ENCODE measurements around the gene BRD1. TPM values are rescaled to one million over a fixed set of nuclear protein-coding genes. Genes with fewer than 3 reads are reported as not detected.
A peak's percentile ranks its signal among the peaks of the same experiment; 100 is the strongest.
"Not testable (repeated sequence)": the region's sequence is repeated elsewhere in the genome, so short reads cannot be mapped to it uniquely, and the experiment has no call there.

Gene BRD1
- total RNA-seq, 1 donor from 2014 or later: 27.7 TPM

DNA sequence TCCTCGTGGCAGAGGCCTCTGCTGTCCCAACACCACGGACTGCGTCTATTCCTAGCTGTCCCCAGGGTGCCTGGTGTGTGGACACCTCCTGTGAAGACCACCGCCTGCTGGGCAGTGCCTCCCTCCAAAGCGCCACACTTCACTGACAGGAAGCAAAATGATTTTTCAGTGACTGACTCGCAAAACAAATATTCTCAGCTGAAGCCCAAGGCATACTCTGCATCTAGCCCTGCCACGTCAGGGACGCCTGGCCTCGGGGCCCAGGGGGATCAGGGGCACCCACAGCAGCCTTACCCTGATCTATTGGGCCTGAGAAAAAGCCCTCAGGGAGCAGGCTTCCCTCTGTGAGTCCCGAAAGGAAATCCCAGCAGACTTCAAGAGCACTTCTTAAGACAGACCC lies 2.2 kb downstream of the BRD1 start:
- Mint-ChIP-seq H3K36me3 (ENCODE audit: low read depth) (peaks cover 20% of the 10 kb centered on the region), H3K4me3 (ENCODE audit: unreplicated experiment) (peak overlapping the region; percentile 86), H3K9me3 (ENCODE audit: low read depth) (peaks cover 8% of the 10 kb centered on the region), H3K27ac (ENCODE audit: unreplicated experiment) (peak overlapping the region; percentile 95), H3K27me3 (ENCODE audit: low read depth) (peaks cover 1% of the 10 kb centered on the region), H3K4me1 (ENCODE audit: low read depth) (peaks cover 29% of the 10 kb centered on the region)
- TF ChIP-seq, protein P1, sequence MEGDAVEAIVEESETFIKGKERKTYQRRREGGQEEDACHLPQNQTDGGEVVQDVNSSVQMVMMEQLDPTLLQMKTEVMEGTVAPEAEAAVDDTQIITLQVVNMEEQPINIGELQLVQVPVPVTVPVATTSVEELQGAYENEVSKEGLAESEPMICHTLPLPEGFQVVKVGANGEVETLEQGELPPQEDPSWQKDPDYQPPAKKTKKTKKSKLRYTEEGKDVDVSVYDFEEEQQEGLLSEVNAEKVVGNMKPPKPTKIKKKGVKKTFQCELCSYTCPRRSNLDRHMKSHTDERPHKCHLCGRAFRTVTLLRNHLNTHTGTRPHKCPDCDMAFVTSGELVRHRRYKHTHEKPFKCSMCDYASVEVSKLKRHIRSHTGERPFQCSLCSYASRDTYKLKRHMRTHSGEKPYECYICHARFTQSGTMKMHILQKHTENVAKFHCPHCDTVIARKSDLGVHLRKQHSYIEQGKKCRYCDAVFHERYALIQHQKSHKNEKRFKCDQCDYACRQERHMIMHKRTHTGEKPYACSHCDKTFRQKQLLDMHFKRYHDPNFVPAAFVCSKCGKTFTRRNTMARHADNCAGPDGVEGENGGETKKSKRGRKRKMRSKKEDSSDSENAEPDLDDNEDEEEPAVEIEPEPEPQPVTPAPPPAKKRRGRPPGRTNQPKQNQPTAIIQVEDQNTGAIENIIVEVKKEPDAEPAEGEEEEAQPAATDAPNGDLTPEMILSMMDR (IDR thresholded peaks at IDR 0.05): no peak
- DNase-seq (ENCODE audit: low spot score): no peak

DNA sequence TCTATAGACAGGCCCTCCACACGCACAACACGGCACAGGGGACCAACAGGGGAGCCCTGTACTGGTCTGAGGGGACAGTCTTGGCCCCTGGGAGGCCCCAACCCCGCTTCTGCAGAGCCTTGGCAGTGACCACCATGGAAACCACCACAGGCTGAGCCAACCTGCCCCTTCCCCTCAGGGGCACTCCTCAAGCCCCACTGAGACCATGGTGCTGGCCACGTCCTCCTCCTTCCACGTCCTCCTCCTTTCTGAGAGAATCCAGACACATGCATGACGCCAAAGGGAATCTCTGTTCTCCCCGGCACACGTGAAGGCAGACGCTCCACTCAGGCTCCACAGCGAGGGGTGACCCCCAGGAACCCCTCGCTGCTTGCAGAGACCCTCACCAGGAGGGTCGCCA lies 2.7 kb downstream of the BRD1 start:
- Mint-ChIP-seq H3K36me3 (ENCODE audit: low read depth) (peaks cover 19% of the 10 kb centered on the region), H3K27me3 (ENCODE audit: low read depth) (peaks cover 1% of the 10 kb centered on the region), H3K9me3 (ENCODE audit: low read depth) (peaks cover 6% of the 10 kb centered on the region), H3K4me3 (ENCODE audit: unreplicated experiment) (peak overlapping the region; percentile 86), H3K4me1 (ENCODE audit: low read depth) (peaks cover 29% of the 10 kb centered on the region), H3K27ac (ENCODE audit: unreplicated experiment) (peak overlapping the region; percentile 95)
- TF ChIP-seq, protein P1 (IDR thresholded peaks at IDR 0.05): no peak
- DNase-seq (ENCODE audit: low spot score): no peak

DNA sequence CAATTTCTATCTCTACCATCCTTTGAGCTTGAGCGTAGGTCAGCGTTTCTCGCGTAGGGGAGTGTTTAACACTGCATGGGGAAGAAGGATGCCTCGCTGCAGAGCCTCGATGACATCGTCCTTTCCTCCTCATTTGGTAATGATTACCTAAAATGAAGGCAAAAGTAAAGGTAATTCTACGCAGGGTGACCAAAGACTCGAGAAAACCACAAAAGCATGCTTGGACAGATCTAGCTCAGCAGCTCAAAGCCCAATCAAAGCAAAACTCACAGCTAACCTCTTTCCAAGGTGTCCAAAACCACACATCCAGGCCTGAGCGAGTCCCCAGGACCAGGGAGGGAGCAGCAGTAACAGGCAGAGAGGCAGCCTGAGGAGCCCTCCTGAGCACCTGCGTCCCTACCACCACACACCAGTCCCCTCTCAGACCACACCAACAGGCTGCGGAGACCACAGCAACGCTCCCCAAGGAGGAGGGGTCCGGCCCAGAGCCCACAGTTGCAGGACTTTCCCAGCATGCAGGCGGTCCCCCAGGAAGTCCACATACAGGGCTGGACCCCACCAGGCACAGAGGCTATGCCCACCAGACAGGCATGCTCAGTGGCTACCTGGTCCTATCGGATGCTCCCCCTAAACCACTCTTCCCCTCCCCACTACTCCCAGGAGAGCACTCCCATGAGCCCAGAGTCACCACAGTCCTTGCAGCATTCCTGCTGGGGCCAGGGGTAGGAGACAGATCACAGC lies 3.3 kb downstream of the BRD1 start:
- TF ChIP-seq, protein P1 (IDR thresholded peaks at IDR 0.05): no peak
- Mint-ChIP-seq H3K36me3 (ENCODE audit: low read depth) (peaks cover 16% of the 10 kb centered on the region), H3K27me3 (ENCODE audit: low read depth) (no peaks in the 10 kb centered on the region), H3K27ac (ENCODE audit: unreplicated experiment) (peak overlapping the region; percentile 95), H3K4me3 (ENCODE audit: unreplicated experiment) (no peak overlapping the region), H3K9me3 (ENCODE audit: low read depth) (peaks cover under 1% of the 10 kb centered on the region), H3K4me1 (ENCODE audit: low read depth) (peaks cover 29% of the 10 kb centered on the region)
- DNase-seq (ENCODE audit: low spot score): no peak

DNA sequence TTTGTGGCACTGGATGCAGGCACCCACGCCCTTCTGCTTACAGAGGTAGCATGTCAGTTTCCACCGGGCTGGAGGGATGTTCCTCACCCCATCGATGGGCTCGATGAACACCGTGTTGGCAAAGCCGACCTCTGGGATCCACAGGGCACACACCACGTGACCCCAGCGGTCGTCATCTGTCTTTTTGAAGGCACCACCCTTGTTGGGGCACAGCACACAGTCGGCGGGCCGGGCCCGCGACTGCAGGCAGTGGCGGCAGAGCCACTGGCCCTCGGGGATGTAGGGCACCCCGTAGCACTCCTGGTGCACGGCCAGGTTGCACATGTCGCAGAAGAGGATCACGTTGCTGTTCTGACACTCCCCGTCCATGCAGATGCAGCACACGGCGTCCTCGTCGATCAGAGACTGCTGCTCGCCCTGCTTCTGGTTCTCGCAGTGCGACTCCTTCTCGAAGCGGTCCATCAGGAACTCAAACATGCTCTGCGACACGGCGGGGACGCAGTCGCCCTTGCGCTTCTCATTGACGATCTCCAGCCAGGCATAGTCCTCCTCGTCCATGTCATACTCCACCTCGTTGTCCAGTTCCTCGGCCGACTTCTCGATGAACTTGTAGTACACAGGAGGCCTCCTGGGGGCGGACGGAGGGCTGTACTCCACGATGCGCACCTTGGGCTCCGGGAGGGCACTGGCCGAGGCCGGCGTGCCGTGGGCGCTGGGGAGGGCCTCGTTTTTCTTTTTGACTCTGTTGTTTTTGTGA lies 4.2 kb downstream of the BRD1 start:
- Mint-ChIP-seq H3K27me3 (ENCODE audit: low read depth) (no peaks in the 10 kb centered on the region), H3K9me3 (ENCODE audit: low read depth) (no peaks in the 10 kb centered on the region), H3K4me3 (ENCODE audit: unreplicated experiment) (no peak overlapping the region), H3K4me1 (ENCODE audit: low read depth) (peaks cover 29% of the 10 kb centered on the region), H3K36me3 (ENCODE audit: low read depth) (peaks cover 19% of the 10 kb centered on the region), H3K27ac (ENCODE audit: unreplicated experiment) (peak overlapping the region; percentile 17)
- no peak for DNase-seq (ENCODE audit: low spot score)
- TF ChIP-seq, protein P1 (IDR thresholded peaks at IDR 0.05): no peak

DNA sequence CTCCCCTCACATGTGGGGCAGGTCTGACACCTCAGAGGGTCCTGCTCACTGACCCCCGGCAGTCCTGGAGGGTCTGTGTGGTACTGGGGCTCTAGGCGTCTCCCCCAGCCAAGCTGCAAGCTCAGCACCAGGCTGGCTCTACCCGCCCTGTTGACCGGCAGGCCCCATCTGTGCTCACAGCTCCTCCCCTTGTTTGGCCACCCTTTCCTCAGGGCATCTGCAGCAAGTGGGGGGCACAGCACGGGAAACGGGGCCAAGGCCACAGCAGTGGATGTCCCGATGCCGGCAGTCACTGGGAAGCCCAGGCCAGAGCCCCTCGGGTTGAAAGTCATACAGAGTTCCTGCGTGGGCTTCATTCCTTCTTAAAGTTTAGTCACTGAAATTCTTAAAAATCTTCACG lies 5.9 kb downstream of the BRD1 start:
- H3K36me3 Mint-ChIP-seq (ENCODE audit: low read depth): peaks cover 29% of the 10 kb centered on the region
- not testable (repeated sequence) for H3K27me3 Mint-ChIP-seq (ENCODE audit: low read depth); H3K27ac Mint-ChIP-seq (ENCODE audit: unreplicated experiment); DNase-seq (ENCODE audit: low spot score); H3K4me3 Mint-ChIP-seq (ENCODE audit: unreplicated experiment); H3K9me3 Mint-ChIP-seq (ENCODE audit: low read depth)
- H3K4me1 Mint-ChIP-seq (ENCODE audit: low read depth): peaks cover 29% of the 10 kb centered on the region

All from chondrocyte (in vitro differentiated cells).